Rectal smooth muscle tissue (tissue), 1 donor: ENCODE data around the gene POPDC2.

ENCODE experiments used
- H3K27ac ChIP-seq: one replicate; pipeline ENCODE4 v1.7.0; 2013; ENCODE audit warnings: low read depth, low read length, inconsistent platforms
- H3K27me3 ChIP-seq: one replicate; pipeline ENCODE4 v1.7.0; 2013; ENCODE audit warnings: low read length; ENCODE audit not compliant: control insufficient read depth, insufficient read depth
- H3K36me3 ChIP-seq: one replicate; pipeline ENCODE4 v1.7.0; 2013; ENCODE audit warnings: low read length; ENCODE audit not compliant: control insufficient read depth, insufficient read depth
- H3K4me1 ChIP-seq: one replicate; pipeline ENCODE4 v1.7.0; 2013; ENCODE audit warnings: low read length; ENCODE audit not compliant: control insufficient read depth, insufficient read depth
- H3K4me3 ChIP-seq: one replicate; pipeline ENCODE4 v1.7.0; 2013; ENCODE audit warnings: low read length
- H3K9ac ChIP-seq: one replicate; pipeline ENCODE4 v1.7.0; 2013; ENCODE audit warnings: low read length

Gene POPDC2

GRCh38 chr3:119631516-119631915, 28.9 kb downstream of the POPDC2 start:
- no peaks in the 10 kb centered on the region for H3K27me3 ChIP-seq
- peaks cover 7% of the 10 kb centered on the region for H3K4me1 ChIP-seq
- H3K9ac ChIP-seq, result no peak overlapping the region
- H3K36me3 ChIP-seq, result no peaks in the 10 kb centered on the region
- H3K4me3 ChIP-seq, result no peak overlapping the region
- H3K27ac ChIP-seq, result no peak overlapping the region

GRCh38 chr3:119630880-119631329, 29.5 kb downstream of the POPDC2 start:
- H3K36me3 ChIP-seq, result no peaks in the 10 kb centered on the region
- no peaks in the 10 kb centered on the region for H3K27me3 ChIP-seq
- peaks cover 7% of the 10 kb centered on the region for H3K4me1 ChIP-seq
- peak overlapping the region; percentile 22 for H3K27ac ChIP-seq
- no peak overlapping the region for H3K9ac ChIP-seq
- no peak overlapping the region for H3K4me3 ChIP-seq

GRCh38 chr3:119630128-119630879, 30.1 kb downstream of the POPDC2 start:
- no peaks in the 10 kb centered on the region for H3K36me3 ChIP-seq
- H3K27ac ChIP-seq, result peak overlapping the region; percentile 44
- no peak overlapping the region for H3K4me3 ChIP-seq
- H3K4me1 ChIP-seq, result peaks cover 7% of the 10 kb centered on the region
- H3K27me3 ChIP-seq, result no peaks in the 10 kb centered on the region
- no peak overlapping the region for H3K9ac ChIP-seq

GRCh38 chr3:119628816-119629445, 31.5 kb downstream of the POPDC2 start:
- H3K27ac ChIP-seq, result no peak overlapping the region

GRCh38 chr3:119628390-119628789, 32.0 kb downstream of the POPDC2 start:
- H3K4me1 ChIP-seq, result peaks cover 7% of the 10 kb centered on the region
- H3K27me3 ChIP-seq, result no peaks in the 10 kb centered on the region
- H3K9ac ChIP-seq, result no peak overlapping the region
- no peak overlapping the region for H3K4me3 ChIP-seq
- no peak overlapping the region for H3K27ac ChIP-seq
- no peaks in the 10 kb centered on the region for H3K36me3 ChIP-seq

More at GRCh38 chr3:119628816-119629445, 31.5 kb downstream of the POPDC2 start:
- no peaks in the 10 kb centered on the region for H3K27me3 ChIP-seq
- H3K36me3 ChIP-seq, result no peaks in the 10 kb centered on the region
- H3K4me3 ChIP-seq, result no peak overlapping the region
- H3K9ac ChIP-seq, result no peak overlapping the region
- H3K4me1 ChIP-seq, result peaks cover 7% of the 10 kb centered on the region

- Histone ChIP-seq H3K27ac (no peak overlapping the region), H3K4me1 (peaks cover 7% of the 10 kb centered on the region), H3K9ac (no peak overlapping the region), H3K27me3 (no peaks in the 10 kb centered on the region), H3K36me3 (no peaks in the 10 kb centered on the region), H3K4me3 (no peak overlapping the region)
Measured at GRCh38 chr3:119627461-119627860, 32.9 kb downstream of the POPDC2 start.

GRCh38 chr3:119626196-119626595, 34.2 kb downstream of the POPDC2 start:
- no peaks in the 10 kb centered on the region for H3K27me3 ChIP-seq
- H3K4me3 ChIP-seq, result no peak overlapping the region
- H3K27ac ChIP-seq, result no peak overlapping the region
- H3K9ac ChIP-seq, result no peak overlapping the region
- H3K36me3 ChIP-seq, result no peaks in the 10 kb centered on the region
- H3K4me1 ChIP-seq, result peaks cover 7% of the 10 kb centered on the region

- H3K4me3 ChIP-seq, result no peak overlapping the region
- no peak overlapping the region for H3K27ac ChIP-seq
- no peaks in the 10 kb centered on the region for H3K27me3 ChIP-seq
- no peak overlapping the region for H3K9ac ChIP-seq
- H3K36me3 ChIP-seq, result no peaks in the 10 kb centered on the region
- peaks cover 5% of the 10 kb centered on the region for H3K4me1 ChIP-seq
Measured at GRCh38 chr3:119625451-119626153, 34.8 kb downstream of the POPDC2 start.

- H3K27me3 ChIP-seq, result no peaks in the 10 kb centered on the region
- H3K36me3 ChIP-seq, result no peaks in the 10 kb centered on the region
- no peak overlapping the region for H3K9ac ChIP-seq
- H3K4me1 ChIP-seq, result no peaks in the 10 kb centered on the region
- H3K4me3 ChIP-seq, result no peak overlapping the region
- H3K27ac ChIP-seq, result no peak overlapping the region
Measured at GRCh38 chr3:119624002-119624720, 36.2 kb downstream of the POPDC2 start.

- H3K9ac ChIP-seq, result no peak overlapping the region
- H3K36me3 ChIP-seq, result no peaks in the 10 kb centered on the region
- H3K27me3 ChIP-seq, result no peaks in the 10 kb centered on the region
- no peak overlapping the region for H3K4me3 ChIP-seq
- H3K27ac ChIP-seq, result no peak overlapping the region
- H3K4me1 ChIP-seq, result no peaks in the 10 kb centered on the region
Measured at GRCh38 chr3:119620899-119621298, 39.5 kb downstream of the POPDC2 start.

- Histone ChIP-seq H3K27ac (no peak overlapping the region), H3K4me3 (no peak overlapping the region), H3K4me1 (no peaks in the 10 kb centered on the region), H3K9ac (no peak overlapping the region), H3K36me3 (no peaks in the 10 kb centered on the region), H3K27me3 (no peaks in the 10 kb centered on the region)
Measured at GRCh38 chr3:119619094-119619493, 41.3 kb downstream of the POPDC2 start.

- no peak overlapping the region for H3K27ac ChIP-seq
- H3K36me3 ChIP-seq, result no peaks in the 10 kb centered on the region
Measured at GRCh38 chr3:119616056-119616455, 44.3 kb downstream of the POPDC2 start.

More at GRCh38 chr3:119616056-119616455, 44.3 kb downstream of the POPDC2 start:
- Histone ChIP-seq H3K4me1 (no peaks in the 10 kb centered on the region), H3K27me3 (no peaks in the 10 kb centered on the region), H3K9ac (no peak overlapping the region), H3K4me3 (no peak overlapping the region)
